HG02642 (cell line): ENCODE measurements around the gene ZNF831.

Source experiments
- ATAC-seq: cut with Tn5 transposase; IDR thresholded peaks from one replicate; pipeline ENCODE4 v1.9.1; 2021; ENCODE audit warnings: mild to moderate bottlenecking; ENCODE audit not compliant: unreplicated experiment, poor library complexity

ZNF831 gene

DNA sequence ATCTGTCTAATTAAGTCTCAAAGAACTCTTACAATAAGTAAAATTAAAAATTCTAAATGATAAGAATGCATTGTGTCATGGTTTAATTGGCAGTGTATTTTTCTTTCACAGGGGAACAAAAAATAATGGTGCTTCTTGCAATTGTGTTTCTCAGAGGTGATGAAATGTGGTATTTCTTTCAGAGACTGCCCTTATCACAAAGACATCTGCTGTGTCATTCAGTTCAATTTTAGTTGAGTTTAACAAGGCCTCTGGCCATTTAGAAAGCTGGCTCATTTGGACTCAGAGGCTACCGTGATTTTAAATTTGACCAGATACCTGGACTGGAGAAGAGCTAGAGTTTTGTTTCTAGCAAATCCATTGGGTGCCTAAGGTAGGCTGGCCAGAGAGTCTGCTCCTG, 23.6 kb upstream of the ZNF831 start:
- ATAC-seq, result no peak

DNA sequence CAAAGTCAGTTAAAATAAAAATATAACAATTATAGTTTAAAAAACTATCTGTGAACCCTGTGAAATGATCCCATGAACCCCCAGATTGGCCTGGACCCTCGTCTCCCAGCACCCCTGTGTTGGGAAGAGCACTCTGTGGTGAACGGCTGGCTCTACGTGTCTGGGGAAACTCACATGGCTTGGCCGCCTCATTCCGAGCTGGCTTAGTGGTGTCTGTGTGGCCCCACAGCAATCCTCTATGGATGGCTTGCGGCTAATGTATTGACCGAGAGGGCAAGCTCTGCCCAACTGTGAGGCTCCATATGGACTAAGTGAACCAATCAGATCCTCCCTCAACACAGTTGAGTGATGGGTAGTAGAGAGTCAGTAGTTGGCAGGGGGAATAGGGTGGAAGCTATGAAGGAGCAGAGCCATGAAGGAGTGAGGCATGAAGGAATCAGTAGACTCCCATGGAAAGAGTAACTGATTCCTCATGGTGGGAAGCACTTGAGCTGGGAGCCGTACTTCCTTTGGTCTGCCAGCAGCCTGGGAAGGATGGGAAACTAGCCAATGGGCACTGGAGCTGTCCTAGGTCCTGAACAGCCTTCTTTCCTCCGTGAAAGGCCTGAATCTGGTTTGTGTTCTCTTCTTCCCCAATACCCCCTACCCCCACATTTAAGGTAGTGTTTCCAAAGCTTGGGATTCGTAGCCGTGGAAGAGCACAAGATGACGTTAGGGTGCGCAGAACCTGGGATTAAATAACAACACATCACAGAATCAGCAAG, 21.6 kb upstream of the ZNF831 start:
- no peak for ATAC-seq

DNA sequence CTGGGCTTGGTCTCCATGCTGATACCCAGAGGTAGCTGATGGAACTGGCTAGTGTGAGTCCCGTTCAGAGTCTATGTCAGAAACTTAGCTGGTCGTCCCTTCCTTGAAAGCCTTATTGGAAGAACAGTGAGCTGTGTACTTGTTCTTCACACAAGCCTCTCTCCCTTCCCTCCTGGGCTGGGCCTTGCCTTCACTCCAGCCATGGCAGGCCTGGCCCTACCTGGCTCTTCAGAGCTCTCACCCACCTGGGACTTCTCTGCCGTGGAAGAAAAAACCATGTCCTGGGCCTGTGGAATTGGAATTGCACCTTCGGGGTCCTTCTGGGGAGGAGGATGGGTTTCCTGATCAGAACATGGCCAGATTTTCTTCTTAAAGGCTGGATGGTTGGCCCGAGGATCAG, 20.3 kb upstream of the ZNF831 start:
- ATAC-seq, result no peak

DNA sequence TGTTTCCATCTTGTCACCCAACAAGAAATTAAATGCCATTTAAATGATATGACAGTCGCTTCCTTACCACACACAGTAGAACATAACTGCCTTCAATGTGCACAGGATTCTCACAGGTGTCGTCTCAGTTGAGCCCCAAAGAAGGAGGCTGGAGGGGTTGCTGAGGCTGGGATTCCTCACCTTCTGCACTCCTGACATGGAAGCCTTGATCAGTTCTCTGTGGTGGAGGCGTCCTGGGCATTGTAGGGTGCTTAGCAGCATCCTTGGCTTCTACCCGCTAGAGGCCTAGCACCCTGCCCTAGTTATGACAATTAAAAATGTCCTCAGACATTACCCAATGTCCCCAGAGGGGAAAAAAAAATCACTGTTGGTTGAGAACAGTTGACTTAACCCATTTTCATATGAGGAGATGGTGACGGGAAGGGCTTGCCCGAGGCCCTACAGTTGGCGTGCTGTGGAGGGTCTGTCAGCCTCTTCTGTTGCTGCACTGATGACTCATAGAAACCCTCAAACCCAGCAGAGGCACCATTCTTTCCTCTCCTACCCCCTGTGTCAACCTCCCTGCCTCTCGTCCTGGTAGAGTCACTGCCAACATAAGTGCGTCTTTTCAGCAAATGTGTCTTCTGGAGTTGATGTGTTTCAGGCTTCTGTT, 19.3 kb upstream of the ZNF831 start:
- no peak for ATAC-seq

DNA sequence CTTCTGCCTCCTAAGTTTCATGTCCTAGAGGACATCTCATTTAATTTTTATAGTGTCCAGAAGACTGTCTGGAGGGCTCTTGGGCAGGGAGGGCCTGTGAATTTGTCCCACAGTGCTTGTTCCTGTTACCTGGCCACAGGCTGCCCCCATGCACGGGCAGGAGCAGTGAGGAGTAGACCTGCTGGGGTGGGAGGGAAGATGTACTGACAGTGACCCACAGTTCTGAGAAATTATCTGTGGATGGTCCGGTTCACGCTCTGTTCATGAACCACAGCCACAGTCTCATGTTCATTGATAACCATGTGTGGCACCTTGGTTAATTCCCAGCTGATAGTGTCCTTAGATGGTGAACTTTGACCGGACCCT, 18.8 kb upstream of the ZNF831 start:
- no peak for ATAC-seq

DNA sequence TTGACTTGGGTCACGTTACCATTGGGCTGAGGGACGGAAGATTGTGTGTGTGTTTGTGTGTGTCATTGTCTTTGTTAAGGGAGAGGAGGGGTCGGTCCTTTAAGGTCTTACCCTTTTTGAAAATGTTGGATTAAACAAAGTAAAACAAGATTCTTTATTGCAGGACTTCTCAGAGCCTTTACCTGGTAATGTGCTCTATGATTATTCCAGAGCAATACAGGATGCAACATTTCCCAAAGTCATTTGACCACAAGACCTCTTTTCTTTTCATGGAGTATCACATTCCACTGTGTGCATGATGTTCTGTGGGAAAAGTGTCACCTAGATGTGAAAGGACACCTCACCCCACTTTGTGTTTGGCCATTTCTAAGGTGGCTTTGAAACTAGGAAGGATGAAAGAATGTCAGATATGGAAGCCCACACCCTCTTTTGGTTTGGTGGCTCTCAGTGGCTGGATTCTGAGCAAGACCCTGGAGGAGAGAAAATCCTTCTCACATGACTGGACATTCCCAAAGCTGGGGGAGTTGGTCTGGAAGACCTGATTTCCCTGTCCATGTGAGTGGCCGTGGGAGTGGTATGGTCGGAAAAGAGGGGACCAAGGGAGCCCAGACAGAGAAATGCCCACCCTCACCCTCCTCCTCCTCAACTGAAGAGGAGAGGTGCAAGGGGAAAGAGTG, 18.2 kb upstream of the ZNF831 start:
- ATAC-seq, result no peak

DNA sequence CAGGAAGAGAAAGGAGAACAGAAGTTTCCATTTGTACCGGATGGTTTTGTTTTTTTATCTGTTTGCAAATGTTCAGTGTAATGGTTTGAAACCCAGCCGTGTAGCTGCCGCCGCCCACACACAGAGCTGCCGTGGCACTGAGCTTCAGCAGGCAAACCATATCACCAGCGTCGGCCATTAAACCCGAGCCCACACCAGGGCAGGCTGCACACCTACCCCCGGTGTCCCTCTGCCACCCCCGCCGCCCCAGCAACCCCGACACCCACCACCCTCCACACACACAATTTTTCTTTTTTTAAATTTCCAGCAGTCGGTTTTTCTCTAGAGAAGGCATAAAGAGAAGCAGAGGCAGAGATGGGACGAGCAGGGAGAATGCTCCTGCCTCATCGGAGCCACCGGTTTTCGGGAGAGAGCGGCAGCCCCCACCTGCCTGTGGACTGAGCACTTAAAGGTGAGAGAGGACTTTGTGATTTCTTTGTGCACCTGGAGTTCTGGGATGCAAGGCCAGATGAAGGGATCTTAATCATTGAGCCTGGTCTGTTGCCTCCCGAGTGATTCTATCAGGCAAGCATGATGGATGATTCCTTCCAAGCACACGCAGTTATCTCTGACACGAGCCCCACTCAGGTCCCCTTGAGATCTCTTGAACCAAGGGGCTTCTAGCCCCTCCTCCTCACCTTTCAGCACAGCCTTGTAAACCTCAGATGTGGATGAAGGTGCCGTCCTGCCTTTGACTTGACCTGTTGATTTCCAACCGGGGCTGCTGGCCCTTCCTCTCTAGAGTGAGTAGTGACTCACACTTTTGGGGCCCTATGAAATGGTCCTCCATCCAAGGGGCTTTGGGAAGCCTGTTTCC, 17.5 kb upstream of the ZNF831 start:
- ATAC-seq, result no peak

DNA sequence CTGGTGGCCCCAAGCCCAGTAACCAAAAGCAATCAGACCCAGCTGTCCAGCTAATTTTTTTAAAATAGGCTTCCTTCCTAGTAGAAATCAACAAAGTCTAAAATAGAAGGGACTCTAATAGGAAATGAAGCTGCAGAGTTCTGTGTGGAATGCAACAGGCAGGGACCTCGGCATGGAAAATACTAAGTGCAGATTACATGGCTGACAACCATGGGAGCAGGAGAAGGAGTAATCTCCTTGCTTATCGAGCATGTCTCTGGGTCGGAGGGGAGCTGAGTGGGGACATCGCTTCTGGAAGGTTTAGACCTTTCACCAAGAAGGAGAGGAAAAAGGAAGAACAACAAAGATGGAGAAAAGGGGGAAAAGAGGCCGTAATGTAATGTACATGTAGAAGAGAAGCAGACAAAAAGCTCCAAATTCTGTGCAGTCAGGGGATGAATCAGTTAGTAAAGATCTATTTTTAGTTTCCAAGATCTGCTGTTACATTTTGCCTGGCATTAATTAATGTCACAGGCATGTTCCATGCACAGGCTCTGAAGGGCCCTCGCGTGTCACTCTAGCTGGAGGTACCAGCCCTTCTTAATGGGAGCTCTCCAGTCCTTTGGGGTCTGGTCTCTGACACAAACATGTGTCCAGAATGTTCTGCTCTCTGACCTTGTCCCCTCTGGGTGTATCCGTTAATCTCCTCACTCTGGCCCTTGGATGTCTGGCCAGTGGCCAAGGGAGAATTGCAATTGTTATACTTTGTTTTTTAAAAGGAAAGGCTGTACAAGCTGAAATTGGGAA, 16.6 kb upstream of the ZNF831 start:
- no peak for ATAC-seq

DNA sequence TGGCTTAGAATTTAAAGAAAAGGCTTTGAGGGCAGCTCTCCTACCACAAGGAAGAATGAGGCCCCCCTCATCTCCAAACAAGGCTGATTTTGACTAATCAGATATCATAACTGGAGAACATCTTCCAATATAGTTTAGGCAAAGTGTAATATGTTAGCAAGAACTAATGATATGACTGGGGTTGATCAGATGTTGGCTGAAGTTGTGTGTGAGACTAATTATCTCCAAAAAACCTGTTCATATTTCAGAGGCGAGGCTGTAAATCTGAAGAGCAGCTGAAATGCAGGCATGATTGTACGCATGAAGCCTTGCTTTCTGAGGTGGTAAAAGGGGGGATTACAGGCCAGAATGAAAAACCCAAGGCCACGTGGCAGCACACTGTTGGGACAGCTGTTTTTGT, 16.0 kb upstream of the ZNF831 start:
- no peak for ATAC-seq

DNA sequence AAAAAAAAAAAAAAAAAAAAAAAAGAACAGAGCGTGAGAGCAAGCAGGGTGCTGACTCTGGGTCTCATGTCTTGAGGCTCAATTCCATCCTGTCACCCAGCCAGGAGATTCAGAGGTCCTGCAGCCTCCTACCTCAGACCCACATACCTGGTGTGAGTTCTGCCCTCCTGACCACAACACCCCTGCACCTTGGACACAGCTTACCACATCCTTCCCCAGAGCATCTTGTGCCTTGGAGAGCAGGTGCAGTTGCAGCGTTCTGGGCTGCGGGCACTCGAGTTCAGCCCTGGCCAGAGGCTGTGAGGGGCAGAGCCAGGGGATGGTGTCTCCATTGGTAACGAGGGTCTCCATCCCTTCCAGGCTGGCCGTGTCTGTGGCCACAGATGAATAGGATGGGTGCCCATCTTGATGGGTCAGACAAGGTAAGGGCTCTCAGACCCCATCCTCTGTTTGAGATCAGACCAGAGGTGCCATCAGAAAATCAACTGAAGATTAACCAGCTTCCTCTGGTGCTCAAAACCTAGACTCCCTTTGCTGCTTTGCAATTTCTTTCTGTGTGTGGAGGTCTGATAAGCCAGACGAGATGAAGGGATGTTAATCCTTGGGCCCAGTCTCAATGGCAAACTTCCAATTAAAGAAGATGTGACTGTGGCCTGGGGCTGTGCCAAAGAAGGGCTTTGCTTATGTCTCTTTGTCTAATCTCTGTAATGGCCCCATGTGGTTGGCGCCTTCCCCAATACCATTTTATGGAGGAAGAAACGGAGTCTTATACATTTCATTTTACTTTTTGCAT, 14.7 kb upstream of the ZNF831 start:
- ATAC-seq, result no peak

DNA sequence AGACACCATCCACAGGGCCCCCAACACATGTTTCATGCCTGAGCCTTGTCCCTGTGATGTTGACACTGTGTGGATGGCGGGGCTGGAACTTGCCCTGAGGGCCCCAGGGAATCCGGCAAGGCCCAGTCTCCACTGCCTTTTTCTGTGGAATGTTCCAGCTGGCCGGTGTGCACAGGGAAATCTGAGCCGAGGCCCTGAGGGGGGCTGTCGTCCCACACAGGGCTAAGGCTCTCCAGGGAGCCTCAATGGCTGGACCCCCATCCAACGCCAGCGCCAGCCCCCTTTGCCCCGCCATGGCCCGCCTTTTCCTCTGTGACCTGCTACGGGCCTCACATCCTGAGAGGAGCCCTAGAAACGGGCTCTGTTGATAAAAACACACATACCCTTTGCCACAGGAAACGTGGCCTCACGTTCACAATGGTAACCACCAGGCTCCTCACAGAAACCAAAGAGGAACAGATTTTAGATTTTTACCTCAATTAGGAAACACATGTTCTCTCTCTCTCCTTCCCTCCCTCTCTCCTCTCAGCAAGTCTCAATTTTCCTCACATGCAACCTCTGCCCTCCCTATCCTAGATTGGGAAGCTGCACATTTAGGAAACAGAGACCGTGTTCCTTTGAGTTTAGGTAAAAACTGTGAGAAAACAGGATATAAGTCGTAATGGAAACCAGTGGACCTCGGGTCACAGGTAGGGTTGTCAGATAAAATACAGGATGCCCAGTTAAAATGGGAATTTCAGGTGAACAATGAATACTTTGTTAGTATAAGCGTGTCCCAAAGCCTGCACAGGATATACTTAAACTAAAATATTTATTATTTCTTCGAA, 13.7 kb upstream of the ZNF831 start:
- ATAC-seq, result no peak

DNA sequence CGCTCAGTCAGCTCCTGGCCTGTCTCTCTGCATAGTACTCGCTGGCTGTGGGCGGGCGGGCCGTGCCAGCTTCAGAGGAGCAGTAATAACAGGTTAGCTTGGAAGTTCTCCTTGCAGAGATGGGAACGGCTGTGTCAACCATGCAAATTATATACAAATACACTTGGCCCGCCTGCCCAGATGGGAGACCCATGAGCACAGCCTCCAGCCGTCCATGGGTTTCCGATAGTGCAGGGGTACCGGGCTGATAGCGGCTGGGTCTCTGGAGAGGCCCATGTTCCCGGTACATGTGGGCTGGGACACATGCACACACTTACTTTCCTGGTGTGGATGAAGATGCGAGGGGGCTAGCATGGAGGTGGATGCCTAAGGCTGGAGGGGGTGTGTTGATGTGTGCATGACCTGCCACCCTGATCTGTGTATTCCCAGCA, 12.8 kb upstream of the ZNF831 start:
- no peak for ATAC-seq

DNA sequence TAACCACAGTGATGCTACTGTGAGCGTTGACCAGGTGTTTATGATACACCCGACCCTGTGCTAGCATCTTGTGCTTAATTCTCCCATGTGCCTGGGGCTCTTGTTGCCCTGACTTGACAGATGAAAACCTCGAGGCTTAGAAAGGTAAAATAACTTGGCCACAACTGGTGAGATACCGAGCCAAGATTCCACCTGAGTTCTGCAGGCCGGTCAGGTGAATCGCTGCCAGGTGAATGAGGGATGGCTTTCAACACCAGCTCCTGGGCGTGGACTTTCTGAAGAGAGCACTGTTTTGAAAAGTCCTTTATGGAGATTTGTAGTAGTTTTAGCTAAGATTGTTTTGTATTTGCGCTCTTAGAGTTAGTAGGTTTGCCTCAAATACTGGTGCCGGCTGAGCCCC, 12.2 kb upstream of the ZNF831 start:
- ATAC-seq, result no peak

DNA sequence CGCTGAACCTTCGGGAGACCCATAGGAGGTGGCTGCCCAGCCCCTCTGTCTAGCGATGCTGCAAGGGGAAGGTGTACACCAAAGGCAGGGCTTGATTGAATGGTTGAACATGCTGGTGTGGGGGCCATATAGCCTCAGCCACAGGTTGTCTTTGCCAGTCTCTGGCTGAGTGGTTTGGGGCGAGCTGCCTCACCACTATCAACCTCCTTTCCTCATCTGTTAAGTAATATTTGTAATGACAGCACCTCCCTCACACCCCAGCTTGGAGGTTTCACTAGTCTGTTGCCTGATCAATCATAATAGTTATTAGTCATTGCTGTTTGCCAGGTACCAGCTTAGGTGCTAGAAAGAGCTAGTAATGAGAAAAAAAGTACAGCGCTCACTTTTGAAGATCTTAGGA, 11.8 kb upstream of the ZNF831 start:
- no peak for ATAC-seq

DNA sequence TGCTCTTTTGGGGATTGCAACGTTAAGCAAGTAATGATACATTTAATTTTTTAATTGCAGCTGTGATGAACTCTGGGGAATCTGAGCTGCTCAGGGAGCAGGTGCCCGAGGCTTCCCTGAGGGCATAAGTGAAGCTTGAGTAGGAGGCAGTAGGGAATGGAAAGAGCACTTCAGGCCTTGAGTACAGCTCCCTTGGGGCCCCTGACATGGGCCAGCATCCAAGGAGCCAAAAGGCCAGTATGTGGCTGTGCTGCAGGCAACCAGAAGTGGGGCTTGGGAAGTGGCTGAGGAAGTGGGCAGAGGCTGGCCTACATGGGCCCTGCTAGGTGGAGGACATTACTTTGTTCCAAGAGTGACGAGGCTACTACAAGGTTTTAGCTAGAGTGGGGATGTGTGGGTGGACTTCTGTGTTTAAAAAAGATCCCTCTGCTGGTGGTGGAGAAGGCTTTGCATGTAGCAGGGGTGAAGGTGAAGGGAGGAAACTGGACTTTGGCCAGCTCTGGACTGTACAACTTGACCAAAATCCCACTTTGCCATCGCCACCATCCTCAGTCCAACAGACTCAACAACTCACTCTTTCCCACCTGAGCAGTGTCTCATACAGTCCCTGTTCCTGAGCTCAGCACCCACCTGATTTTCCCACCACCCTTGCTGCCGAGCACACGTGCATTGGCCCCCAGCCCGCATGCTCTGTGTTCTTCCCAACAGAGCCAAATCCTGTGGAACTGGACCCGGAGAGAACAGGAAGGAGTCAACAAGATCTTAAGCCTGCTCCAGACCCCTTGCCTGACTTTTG, 10.9 kb upstream of the ZNF831 start:
- ATAC-seq, result no peak

DNA sequence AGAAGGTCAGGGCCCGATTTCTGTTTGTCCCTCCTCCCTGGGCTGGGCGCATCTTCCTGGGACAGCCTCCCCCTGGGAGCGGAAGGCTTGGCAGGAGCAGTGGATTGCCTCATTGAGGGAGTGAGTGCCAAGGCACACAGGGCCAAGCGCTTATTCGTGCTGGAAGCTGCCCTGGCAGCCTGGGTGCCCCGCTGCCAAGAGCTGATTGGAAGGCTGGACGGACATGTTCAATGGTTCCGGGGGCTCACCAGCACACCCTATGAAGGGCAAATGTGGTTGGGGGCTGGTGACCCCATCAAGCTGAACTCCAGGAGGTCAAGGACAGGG, 10.3 kb upstream of the ZNF831 start:
- ATAC-seq, result no peak

DNA sequence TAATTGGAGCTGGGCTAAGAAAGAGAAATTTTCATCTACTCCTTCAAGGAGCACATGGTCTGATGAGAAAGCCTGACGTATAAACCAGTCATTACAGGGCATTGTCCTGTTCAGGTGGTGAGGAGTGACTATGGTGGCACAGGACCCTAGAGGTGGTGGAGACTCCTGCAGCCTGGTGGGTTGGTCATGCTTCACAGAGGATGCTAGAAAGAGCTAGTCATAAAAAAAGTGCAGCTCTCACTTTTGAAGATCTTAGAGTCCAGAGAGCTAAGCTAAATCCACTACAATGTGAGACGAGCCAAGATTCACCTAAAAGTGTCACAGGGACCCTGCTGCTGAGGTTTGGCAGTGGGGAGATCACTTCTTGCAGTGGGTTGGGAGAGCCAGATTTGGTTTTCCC, 9.8 kb upstream of the ZNF831 start:
- ATAC-seq, result no peak
